ENCODE results near the gene TOM1.

The TOM1 gene

GRCh38 chr22:35326854-35327562 lies 27.3 kb downstream of the TOM1 start:
- H3K4me2 ChIP-seq (ENCODE audit: low read depth, low read length, poor library complexity, severe bottlenecking): no peak overlapping the region
- 0 out of 2 replicates have a peak, but pooled peaks cover 3% of the 10 kb centered on the region for H3F3A ChIP-seq (ENCODE audit: low read depth)
- peaks cover 50% of the 10 kb centered on the region; the same call in 1 of the 2 replicates for H3K36me3 ChIP-seq (ENCODE audit: insufficient read depth, low read length)
- H4K20me1 ChIP-seq (ENCODE audit: insufficient read depth, low read length, poor library complexity, severe bottlenecking): no peaks in the 10 kb centered on the region
- H3K4me1 ChIP-seq (ENCODE audit: insufficient read depth, low read length, poor library complexity, severe bottlenecking): peaks cover 20% of the 10 kb centered on the region
- TF ChIP-seq CTCF (conservative IDR thresholded peaks at IDR 0.05; ENCODE audit: low read length) (no peak), EZH2phosphoT487 (IDR thresholded peaks at IDR 0.05; ENCODE audit: borderline replicate concordance) (no peak)
- H3K9me3 ChIP-seq (ENCODE audit: insufficient read depth, low read depth, low read length): no peaks in the 10 kb centered on the region
- H3K9me2 ChIP-seq (replicated peaks; ENCODE audit: low read depth, low read length): no peaks in the 10 kb centered on the region
- H3K27me3 ChIP-seq (ENCODE audit: insufficient read depth, low read length, poor library complexity, severe bottlenecking): no peaks in the 10 kb centered on the region
- no peak overlapping the region for H3K9ac ChIP-seq (ENCODE audit: low read depth, low read length, poor library complexity, severe bottlenecking)
- no peak overlapping the region for H3K4me3 ChIP-seq (ENCODE audit: low read length, poor library complexity, severe bottlenecking)
- no peaks in the 10 kb centered on the region for H3K79me2 ChIP-seq (ENCODE audit: insufficient read depth, low read length)
- H2AFZ ChIP-seq (ENCODE audit: low read length): no peak overlapping the region

- TF ChIP-seq EZH2phosphoT487 (IDR thresholded peaks at IDR 0.05; ENCODE audit: borderline replicate concordance): no peak
- no peak for TF ChIP-seq CTCF (conservative IDR thresholded peaks at IDR 0.05; ENCODE audit: low read length)
- H2AFZ ChIP-seq (ENCODE audit: low read length): no peak overlapping the region
- 0 out of 2 replicates have a peak, but pooled peaks cover 3% of the 10 kb centered on the region for H3F3A ChIP-seq (ENCODE audit: low read depth)
- no peak overlapping the region for H3K9ac ChIP-seq (ENCODE audit: low read depth, low read length, poor library complexity, severe bottlenecking)
- peaks cover 48% of the 10 kb centered on the region; the same call in 1 of the 2 replicates for H3K36me3 ChIP-seq (ENCODE audit: insufficient read depth, low read length)
- H3K9me3 ChIP-seq (ENCODE audit: insufficient read depth, low read depth, low read length): no peaks in the 10 kb centered on the region
- H3K9me2 ChIP-seq (replicated peaks; ENCODE audit: low read depth, low read length): no peaks in the 10 kb centered on the region
- H3K4me1 ChIP-seq (ENCODE audit: insufficient read depth, low read length, poor library complexity, severe bottlenecking): peaks cover 28% of the 10 kb centered on the region
- H3K27me3 ChIP-seq (ENCODE audit: insufficient read depth, low read length, poor library complexity, severe bottlenecking): no peaks in the 10 kb centered on the region
- H3K4me3 ChIP-seq (ENCODE audit: low read length, poor library complexity, severe bottlenecking): no peak overlapping the region
- H3K4me2 ChIP-seq (ENCODE audit: low read depth, low read length, poor library complexity, severe bottlenecking): no peak overlapping the region
- no peaks in the 10 kb centered on the region for H3K79me2 ChIP-seq (ENCODE audit: insufficient read depth, low read length)
- H4K20me1 ChIP-seq (ENCODE audit: insufficient read depth, low read length, poor library complexity, severe bottlenecking): no peaks in the 10 kb centered on the region
These were observed 28.2 kb downstream of the TOM1 start for GRCh38 chr22:35327690-35328471.

GRCh38 chr22:35328472-35328885 lies 28.8 kb downstream of the TOM1 start:
- H3K9ac ChIP-seq (ENCODE audit: low read depth, low read length, poor library complexity, severe bottlenecking): no peak overlapping the region
- no peak overlapping the region for H2AFZ ChIP-seq (ENCODE audit: low read length)
- peaks cover 45% of the 10 kb centered on the region; the same call in 1 of the 2 replicates for H3K36me3 ChIP-seq (ENCODE audit: insufficient read depth, low read length)
- 0 out of 2 replicates have a peak, but pooled peaks cover 3% of the 10 kb centered on the region for H3F3A ChIP-seq (ENCODE audit: low read depth)
- no peaks in the 10 kb centered on the region for H4K20me1 ChIP-seq (ENCODE audit: insufficient read depth, low read length, poor library complexity, severe bottlenecking)
- no peak for TF ChIP-seq EZH2phosphoT487 (IDR thresholded peaks at IDR 0.05; ENCODE audit: borderline replicate concordance)
- no peak for TF ChIP-seq CTCF (conservative IDR thresholded peaks at IDR 0.05; ENCODE audit: low read length)
- H3K4me3 ChIP-seq (ENCODE audit: low read length, poor library complexity, severe bottlenecking): no peak overlapping the region
- peaks cover 34% of the 10 kb centered on the region for H3K4me1 ChIP-seq (ENCODE audit: insufficient read depth, low read length, poor library complexity, severe bottlenecking)
- H3K27me3 ChIP-seq (ENCODE audit: insufficient read depth, low read length, poor library complexity, severe bottlenecking): no peaks in the 10 kb centered on the region
- H3K9me3 ChIP-seq (ENCODE audit: insufficient read depth, low read depth, low read length): no peaks in the 10 kb centered on the region
- H3K9me2 ChIP-seq (replicated peaks; ENCODE audit: low read depth, low read length): no peaks in the 10 kb centered on the region
- H3K79me2 ChIP-seq (ENCODE audit: insufficient read depth, low read length): no peaks in the 10 kb centered on the region
- no peak overlapping the region for H3K4me2 ChIP-seq (ENCODE audit: low read depth, low read length, poor library complexity, severe bottlenecking)
